ENCODE measurements around the gene SECTM1. TPM values are rescaled to one million over a fixed set of nuclear protein-coding genes. Genes with fewer than 3 reads are reported as not detected.

The SECTM1 gene
- total RNA-seq, 2 donors from 2014 or later = 29.1 to 76.3 TPM

GRCh38 chr17:82314012-82314726 lies 19.4 kb downstream of the SECTM1 start:
- Histone ChIP-seq H3K4me1 (no peaks in the 10 kb centered on the region), H3K4me3 (no peak overlapping the region), H3K27me3 (peaks cover 6% of the 10 kb centered on the region), H3K36me3 (no peaks in the 10 kb centered on the region), H3K9ac (ENCODE audit: low read depth in 2 of 2, low read length in 2 of 2) (no peak overlapping the region), H3K27ac (no peak overlapping the region), H3K9me3 (no peaks in the 10 kb centered on the region)
- no peak for DNase-seq
- intact Hi-C loops (cut with DNase I) = no loop called here
- TF ChIP-seq CTCF (IDR thresholded peaks at IDR 0.05) = no peak

- no peak overlapping the region for H3K9ac ChIP-seq (ENCODE audit: low read depth in 2 of 2, low read length in 2 of 2)
- intact Hi-C loops (cut with DNase I) = no loop called here
- no peak overlapping the region for H3K27ac ChIP-seq
- DNase-seq = no peak
- no peaks in the 10 kb centered on the region for H3K4me1 ChIP-seq
- no peaks in the 10 kb centered on the region for H3K36me3 ChIP-seq
- H3K4me3 ChIP-seq = no peak overlapping the region
- no peaks in the 10 kb centered on the region for H3K9me3 ChIP-seq
- peaks cover 6% of the 10 kb centered on the region for H3K27me3 ChIP-seq
- TF ChIP-seq CTCF (IDR thresholded peaks at IDR 0.05) = no peak
These were observed 20.2 kb downstream of the SECTM1 start for GRCh38 chr17:82313195-82314011.

GRCh38 chr17:82311971-82312370 lies 21.6 kb downstream of the SECTM1 start:
- no peak overlapping the region for H3K9ac ChIP-seq (ENCODE audit: low read depth in 2 of 2, low read length in 2 of 2)
- intact Hi-C loops (cut with DNase I) = no loop called here
- no peak for TF ChIP-seq CTCF (IDR thresholded peaks at IDR 0.05)
- H3K4me1 ChIP-seq = no peaks in the 10 kb centered on the region
- H3K27me3 ChIP-seq = peaks cover 6% of the 10 kb centered on the region
- H3K36me3 ChIP-seq = no peaks in the 10 kb centered on the region
- no peak overlapping the region for H3K4me3 ChIP-seq
- no peaks in the 10 kb centered on the region for H3K9me3 ChIP-seq
- H3K27ac ChIP-seq = no peak overlapping the region
- DNase-seq = no peak

- peaks cover 6% of the 10 kb centered on the region for H3K27me3 ChIP-seq
- H3K4me1 ChIP-seq = no peaks in the 10 kb centered on the region
These were observed 22.7 kb downstream of the SECTM1 start for GRCh38 chr17:82310877-82311276.

More at GRCh38 chr17:82310877-82311276, 22.7 kb downstream of the SECTM1 start:
- intact Hi-C loops (cut with DNase I) = no loop called here
- no peak overlapping the region for H3K27ac ChIP-seq
- H3K36me3 ChIP-seq = no peaks in the 10 kb centered on the region
- no peak overlapping the region for H3K4me3 ChIP-seq
- no peak for DNase-seq
- no peaks in the 10 kb centered on the region for H3K9me3 ChIP-seq
- no peak for TF ChIP-seq CTCF (IDR thresholded peaks at IDR 0.05)
- H3K9ac ChIP-seq (ENCODE audit: low read depth in 2 of 2, low read length in 2 of 2) = no peak overlapping the region

Measured in colonic mucosa (tissue), 4 donors.